Esophagus muscularis mucosa (tissue), 4 donors: ENCODE data around the gene OBSCN. TPM values are rescaled to one million over a fixed set of nuclear protein-coding genes. Genes with fewer than 3 reads are reported as not detected.

Experiments
- DNase-seq: peaks from one replicate; pipeline ENCODE4 v3.0.0-alpha.2; 2017; ENCODE audit errors: extremely low spot score
- H3K27ac ChIP-seq, 4 donors: fragments of 200-600 bp; sonication (generic); replicated peaks in 1 of 4; 1 replicate in 3 of 4; 2 replicates in 1 of 4; pipeline ENCODE4 v1.5.1; 2016 to 2019; ENCODE audit warnings: mild to moderate bottlenecking in 1 of 4
- H3K27me3 ChIP-seq, 4 donors: fragments of 200-600 bp; sonication (generic); one replicate each; pipeline versions ENCODE4 v1.5.1 to v1.6.0; 2016 to 2019
- H3K36me3 ChIP-seq, 4 donors: fragments of 200-600 bp; sonication (generic); one replicate each; pipeline ENCODE4 v1.5.1; 2016 to 2019
- H3K4me1 ChIP-seq, 4 donors: fragments of 200-600 bp; sonication (generic); one replicate each; pipeline ENCODE4 v1.5.1; 2016 to 2019
- H3K4me3 ChIP-seq, 4 donors: fragments of 200-600 bp; sonication (generic); 1 replicate in 2 of 4; 2 replicates in 2 of 4; pipeline ENCODE4 v1.5.1; 2016 to 2019; ENCODE audit warnings: mild to moderate bottlenecking in 4 of 4, moderate library complexity in 1 of 4
- H3K9me3 ChIP-seq, 4 donors: fragments of 200-600 bp; sonication (generic); 1 replicate in 3 of 4; 2 replicates in 1 of 4; pipeline ENCODE4 v1.5.1; 2016 to 2019
- CTCF ChIP-seq, 3 experiments: fragments of 200-600 bp in 2 of 3; fragments of 450-650 bp in 1 of 3; sonication (generic) in 2 of 3; IDR thresholded peaks; one replicate each; pipeline ENCODE4 v1.5.1; 2017 to 2019; ENCODE audit warnings: antibody characterized with exemption in 3 of 3, mild to moderate bottlenecking in 2 of 3, moderate library complexity in 1 of 3
- EP300 ChIP-seq: sonication (generic); formaldehyde crosslinking; IDR thresholded peaks from one replicate; pipeline ENCODE4 v1.6.1; 2017; ENCODE audit warnings: antibody characterized with exemption
- POLR2A ChIP-seq: fragments of 450-650 bp; IDR thresholded peaks from one replicate; pipeline ENCODE4 v1.6.1; 2017; ENCODE audit warnings: antibody characterized with exemption, moderate library complexity, mild to moderate bottlenecking, low read depth
- POLR2AphosphoS5 ChIP-seq, 2 donors: sonication (generic); formaldehyde crosslinking; IDR thresholded peaks; one replicate each; pipeline ENCODE4 v1.6.1; 2017; ENCODE audit warnings: antibody characterized with exemption in 2 of 2
- WGBS: methylation state at CpG from one replicate; pipeline ENCODE4 v1.1.5; 2018; 5-methylcytosine and 5-hydroxymethylcytosine counted together
- intact Hi-C: fragments of 100-400 bp; cut with DNase I; formaldehyde crosslinking; loops from one replicate; pipeline ENCODE4 v1.15.1; 2023
- total RNA-seq, 4 donors: library from RNA; depleted of rRNA; stranded (reverse); fragments of >200 nt; gene quantifications; one replicate each; pipeline versions ENCODE4 v1.1.0 to v1.2.1, GENCODE V29; 2016

The OBSCN gene
- total RNA-seq, 4 donors from 2014 or later, result 12.6 to 31.4 (median 17.8) TPM

GRCh38 chr1:228309326-228310067 lies 101.7 kb downstream of the OBSCN start:
- H3K27ac ChIP-seq, result no peak overlapping the region
- H3K27me3 ChIP-seq, result peaks cover 0 to 67% (median 0%) of the 10 kb centered on the region in 4 donors
- no peak overlapping the region for H3K4me3 ChIP-seq
- no peaks in the 10 kb centered on the region for H3K4me1 ChIP-seq
- WGBS, result 74% methylated on average over 4 of the region's 8 CpGs
- intact Hi-C loops, result no loop called here
- H3K9me3 ChIP-seq, result peaks cover 0 to 25% (median 17%) of the 10 kb centered on the region in 4 donors
- TF ChIP-seq EP300, result no peak
- TF ChIP-seq CTCF (IDR thresholded peaks at IDR 0.05), result no peak
- TF ChIP-seq POLR2A, result no peak
- no peak for TF ChIP-seq POLR2AphosphoS5 (IDR thresholded peaks at IDR 0.05)
- peaks cover 0 to 48% (median 0%) of the 10 kb centered on the region in 4 donors for H3K36me3 ChIP-seq
- no peak for DNase-seq

- intact Hi-C loops, result no loop called here
- peaks cover 0 to 73% (median 0%) of the 10 kb centered on the region in 4 donors for H3K27me3 ChIP-seq
- H3K27ac ChIP-seq, result no peak overlapping the region
- H3K4me1 ChIP-seq, result no peaks in the 10 kb centered on the region
- H3K4me3 ChIP-seq, result no peak overlapping the region
- TF ChIP-seq CTCF (IDR thresholded peaks at IDR 0.05) (no peak), EP300 (no peak), POLR2AphosphoS5 (IDR thresholded peaks at IDR 0.05) (no peak), POLR2A (no peak)
- peaks cover 0 to 25% (median 17%) of the 10 kb centered on the region in 4 donors for H3K9me3 ChIP-seq
- 96% methylated on average over 3 of the region's 3 CpGs for WGBS
- H3K36me3 ChIP-seq, result peaks cover 0 to 48% (median 0%) of the 10 kb centered on the region in 4 donors
- DNase-seq, result no peak
Measured at GRCh38 chr1:228310162-228310792, 102.4 kb downstream of the OBSCN start.

- peaks cover 0 to 52% (median 0%) of the 10 kb centered on the region in 4 donors for H3K36me3 ChIP-seq
- intact Hi-C loops, result no loop called here
- peaks cover 0 to 25% (median 17%) of the 10 kb centered on the region in 4 donors for H3K9me3 ChIP-seq
- H3K27me3 ChIP-seq, result peaks cover 0 to 73% (median 0%) of the 10 kb centered on the region in 4 donors
- 100% methylated on average over 3 of the region's 3 CpGs for WGBS
- DNase-seq, result no peak
- no peak overlapping the region for H3K4me3 ChIP-seq
- no peak overlapping the region for H3K27ac ChIP-seq
- TF ChIP-seq CTCF (IDR thresholded peaks at IDR 0.05) (no peak), POLR2A (no peak), EP300 (no peak), POLR2AphosphoS5 (IDR thresholded peaks at IDR 0.05) (no peak)
- H3K4me1 ChIP-seq, result peaks cover 0 to 4% (median 0%) of the 10 kb centered on the region in 4 donors
Measured at GRCh38 chr1:228311091-228311490, 103.2 kb downstream of the OBSCN start.

- intact Hi-C loops, result no loop called here
- Histone ChIP-seq H3K9me3 (peaks cover 0 to 25% (median 17%) of the 10 kb centered on the region in 4 donors), H3K27ac (no peak overlapping the region), H3K27me3 (peaks cover 0 to 71% (median 0%) of the 10 kb centered on the region in 4 donors), H3K4me3 (no peak overlapping the region), H3K4me1 (peaks cover 0 to 6% (median 0%) of the 10 kb centered on the region in 4 donors), H3K36me3 (peaks cover 0 to 63% (median under 1%) of the 10 kb centered on the region in 4 donors)
- no peak for DNase-seq
- TF ChIP-seq CTCF (IDR thresholded peaks at IDR 0.05), result no peak
- no peak for TF ChIP-seq POLR2A
- TF ChIP-seq EP300, result no peak
- TF ChIP-seq POLR2AphosphoS5 (IDR thresholded peaks at IDR 0.05), result no peak
- 100% methylated on average over 2 of the region's 6 CpGs for WGBS
Measured at GRCh38 chr1:228312136-228312764, 104.4 kb downstream of the OBSCN start.
